ENCODE results near the gene RASL11A.

- TF ChIP-seq, protein P1, sequence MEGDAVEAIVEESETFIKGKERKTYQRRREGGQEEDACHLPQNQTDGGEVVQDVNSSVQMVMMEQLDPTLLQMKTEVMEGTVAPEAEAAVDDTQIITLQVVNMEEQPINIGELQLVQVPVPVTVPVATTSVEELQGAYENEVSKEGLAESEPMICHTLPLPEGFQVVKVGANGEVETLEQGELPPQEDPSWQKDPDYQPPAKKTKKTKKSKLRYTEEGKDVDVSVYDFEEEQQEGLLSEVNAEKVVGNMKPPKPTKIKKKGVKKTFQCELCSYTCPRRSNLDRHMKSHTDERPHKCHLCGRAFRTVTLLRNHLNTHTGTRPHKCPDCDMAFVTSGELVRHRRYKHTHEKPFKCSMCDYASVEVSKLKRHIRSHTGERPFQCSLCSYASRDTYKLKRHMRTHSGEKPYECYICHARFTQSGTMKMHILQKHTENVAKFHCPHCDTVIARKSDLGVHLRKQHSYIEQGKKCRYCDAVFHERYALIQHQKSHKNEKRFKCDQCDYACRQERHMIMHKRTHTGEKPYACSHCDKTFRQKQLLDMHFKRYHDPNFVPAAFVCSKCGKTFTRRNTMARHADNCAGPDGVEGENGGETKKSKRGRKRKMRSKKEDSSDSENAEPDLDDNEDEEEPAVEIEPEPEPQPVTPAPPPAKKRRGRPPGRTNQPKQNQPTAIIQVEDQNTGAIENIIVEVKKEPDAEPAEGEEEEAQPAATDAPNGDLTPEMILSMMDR (IDR thresholded peaks at IDR 0.05), result no peak
- TF ChIP-seq EP300 (IDR thresholded peaks at IDR 0.05; ENCODE audit: low read depth) (no peak), POLR2A (IDR thresholded peaks at IDR 0.05) (no peak), POLR2AphosphoS5 (IDR thresholded peaks at IDR 0.05) (no peak)
These were observed 32.1 kb downstream of the RASL11A start for GRCh38 chr13:27302643-27303262.
